ENCODE results near the gene NUTM2F.
"Not testable (repeated sequence)": the region's sequence is repeated elsewhere in the genome, so short reads cannot be mapped to it uniquely, and the experiment has no call there.

The NUTM2F gene

GRCh38 chr9:94328544-94328943 is at the start of gene NUTM2F:
NUTM2F (minus strand) TSS chr9:94328644; CDS start chr9:94328623, 21 bp downstream.
- DNase-seq (ENCODE audit: low read depth in 2 of 2, low spot score in 1 of 2): not testable (repeated sequence)

- DNase-seq (ENCODE audit: low read depth in 2 of 2, low spot score in 1 of 2): not testable (repeated sequence)
These were observed 46.8 kb upstream of the NUTM2F start for GRCh38 chr9:94375197-94375596.

- peak; percentile 72 to 83 for DNase-seq (ENCODE audit: low read depth in 2 of 2, low spot score in 1 of 2)
These were observed 46.0 kb upstream of the NUTM2F start for GRCh38 chr9:94374176-94375056.

- not testable (repeated sequence) for DNase-seq (ENCODE audit: low read depth in 2 of 2, low spot score in 1 of 2)
These were observed 45.3 kb upstream of the NUTM2F start for GRCh38 chr9:94373779-94374175.

GRCh38 chr9:94370266-94370665 is 41.8 kb upstream of the NUTM2F start:
- not testable (repeated sequence) for DNase-seq (ENCODE audit: low read depth in 2 of 2, low spot score in 1 of 2)

GRCh38 chr9:94364093-94364614 is 35.7 kb upstream of the NUTM2F start:
- not testable (repeated sequence) for DNase-seq (ENCODE audit: low read depth in 2 of 2, low spot score in 1 of 2)

GRCh38 chr9:94357158-94357557 is 28.7 kb upstream of the NUTM2F start:
- not testable (repeated sequence) for DNase-seq (ENCODE audit: low read depth in 2 of 2, low spot score in 1 of 2)

- DNase-seq (ENCODE audit: low read depth in 2 of 2, low spot score in 1 of 2): not testable (repeated sequence)
These were observed 23.7 kb upstream of the NUTM2F start for GRCh38 chr9:94351901-94352723.

GRCh38 chr9:94348754-94349153 is 20.3 kb upstream of the NUTM2F start:
- DNase-seq (ENCODE audit: low read depth in 2 of 2, low spot score in 1 of 2): not testable (repeated sequence)

GRCh38 chr9:94347451-94347850 is 19.0 kb upstream of the NUTM2F start:
- DNase-seq (ENCODE audit: low read depth in 2 of 2, low spot score in 1 of 2): not testable (repeated sequence)

- not testable (repeated sequence) for DNase-seq (ENCODE audit: low read depth in 2 of 2, low spot score in 1 of 2)
These were observed 13.3 kb upstream of the NUTM2F start for GRCh38 chr9:94341703-94342102.

GRCh38 chr9:94340750-94341149 is 12.3 kb upstream of the NUTM2F start:
- not testable (repeated sequence) for DNase-seq (ENCODE audit: low read depth in 2 of 2, low spot score in 1 of 2)

GRCh38 chr9:94339657-94340056 is 11.2 kb upstream of the NUTM2F start:
- DNase-seq (ENCODE audit: low read depth in 2 of 2, low spot score in 1 of 2): not testable (repeated sequence)

- not testable (repeated sequence) for DNase-seq (ENCODE audit: low read depth in 2 of 2, low spot score in 1 of 2)
These were observed 10.3 kb upstream of the NUTM2F start for GRCh38 chr9:94338723-94339122.

- DNase-seq (ENCODE audit: low read depth in 2 of 2, low spot score in 1 of 2): not testable (repeated sequence)
These were observed 8.0 kb upstream of the NUTM2F start for GRCh38 chr9:94336445-94336844.

GRCh38 chr9:94325583-94325982 is 2.9 kb downstream of the NUTM2F start:
- not testable (repeated sequence) for DNase-seq (ENCODE audit: low read depth in 2 of 2, low spot score in 1 of 2)

- DNase-seq (ENCODE audit: low read depth in 2 of 2, low spot score in 1 of 2): not testable (repeated sequence)
These were observed 5.2 kb downstream of the NUTM2F start for GRCh38 chr9:94323153-94323798.

- DNase-seq (ENCODE audit: low read depth in 2 of 2, low spot score in 1 of 2): not testable (repeated sequence)
These were observed 6.0 kb downstream of the NUTM2F start for GRCh38 chr9:94322342-94322940.

- not testable (repeated sequence) for DNase-seq (ENCODE audit: low read depth in 2 of 2, low spot score in 1 of 2)
These were observed 10.3 kb downstream of the NUTM2F start for GRCh38 chr9:94317949-94318657.

GRCh38 chr9:94316236-94316635 is 12.2 kb downstream of the NUTM2F start:
- not testable (repeated sequence) for DNase-seq (ENCODE audit: low read depth in 2 of 2, low spot score in 1 of 2)
